Ovary (tissue), 9 donors: ENCODE measurements around the gene PARD3. TPM values are rescaled to one million over a fixed set of nuclear protein-coding genes. Genes with fewer than 3 reads are reported as not detected.

Source experiments
- DNase-seq, 5 donors: peaks; one replicate each; pipeline ENCODE4 v3.0.0-alpha.2; 2019 to 2020
- H3K27ac ChIP-seq, 2 donors: fragments of 200-600 bp; one replicate each; pipeline versions ENCODE4 v1.5.1 to v1.8.0; 2019 to 2022
- H3K27me3 ChIP-seq: fragments of 200-600 bp; one replicate; pipeline ENCODE4 v1.8.0; 2022
- H3K36me3 ChIP-seq: fragments of 200-600 bp; sonication (generic); one replicate; pipeline ENCODE4 v1.5.1; 2019
- H3K4me1 ChIP-seq: one replicate; pipeline ENCODE4 v1.8.1; 2013; ENCODE audit warnings: mild to moderate bottlenecking, moderate library complexity; ENCODE audit not compliant: insufficient read depth
- H3K4me3 ChIP-seq: fragments of 200-600 bp; sonication (generic); one replicate; pipeline ENCODE4 v1.5.1; 2017
- H3K9me3 ChIP-seq, 2 donors: fragments of 200-600 bp in 1 of 2; sonication (generic) in 1 of 2; one replicate each; pipeline versions ENCODE4 v1.5.1 to v1.8.1; 2013 to 2019; ENCODE audit warnings: mild to moderate bottlenecking in 1 of 2, moderate library complexity in 1 of 2
- CTCF ChIP-seq, 3 donors: fragments of 450-650 bp in 2 of 3; fragments of 200-600 bp in 1 of 3; IDR thresholded peaks; one replicate each; pipeline versions ENCODE4 v1.5.1 to v1.8.0; 2016 to 2022; ENCODE audit warnings: antibody characterized with exemption in 3 of 3, mild to moderate bottlenecking in 1 of 3
- EP300 ChIP-seq: sonication (generic); formaldehyde crosslinking; IDR thresholded peaks from one replicate; pipeline ENCODE4 v1.6.1; 2017; ENCODE audit warnings: antibody characterized with exemption
- POLR2A ChIP-seq: fragments of 450-650 bp; IDR thresholded peaks from one replicate; pipeline ENCODE4 v1.6.1; 2017; ENCODE audit warnings: antibody characterized with exemption, mild to moderate bottlenecking, moderate library complexity
- WGBS, 3 donors: extraction: QIAGEN DNeasy Blood & Tissue Kit in 1 of 3; methylation state at CpG; one replicate each; pipeline versions ENCODE4 v1.1.5 to v1.1.7; 2013 to 2017; 5-methylcytosine and 5-hydroxymethylcytosine counted together
- intact Hi-C, 4 donors: fragments of 100-400 bp; cut with DNase I; formaldehyde crosslinking; loops; one replicate each; pipeline versions ENCODE4 v1.11.0 to v1.15.1; 2022 to 2023
- polyA plus RNA-seq, 2 donors: library from polyadenylated mRNA; stranded (reverse); fragments of 200-250 nt in 1 of 2; fragments of 350-450 nt in 1 of 2; fragmentation: Illumina TruSeq in 1 of 2; extraction: RNeasy Lipid Tissue Mini Kit (QIAGEN cat#74804) in 1 of 2; gene quantifications; one replicate each; pipeline ENCODE4 v1.2.3, GENCODE V29; 2013 to 2014
- total RNA-seq, 7 donors: library from RNA; depleted of rRNA in 2 of 7; stranded (reverse); fragments of >200 nt in 2 of 7; fragmentation: NEBNext Ultra II Directional in 3 of 7; extraction: Animal tissue kit (Norgen Biotek cat#: 25700) in 3 of 7; gene quantifications; one replicate each; pipeline versions ENCODE4 v1.1.0 to v1.2.4, GENCODE V29; 2016 to 2023
- donor health status: DM: no; HTN: no; CAD: no; lungs with moderate emphysema.
- donor health status: DM: no; HTN: no; CAD: no.
- donor health status: Bipolar disorder and iron deficiency.
- donor health status: DM: yes; HTN: yes; CAD: no.
- donor health status: DM: no; HTN: no; CAD: no.
- donor health status: DM: yes; HTN: yes; CAD: no.

PARD3 gene
- total and polyA plus RNA-seq, 9 donors = 31.8 to 92.3 (median 67.1) TPM

- 85 to 92% (median 87%) methylated on average over 6 of the region's 6 CpGs for WGBS, 3 donors
- Histone ChIP-seq H3K27me3 (no peaks in the 10 kb centered on the region), H3K9me3 (no peaks in the 10 kb centered on the region), H3K4me1 (no peaks in the 10 kb centered on the region), H3K27ac (no peak overlapping the region), H3K36me3 (no peaks in the 10 kb centered on the region), H3K4me3 (no peak overlapping the region)
- no peak for DNase-seq
- intact Hi-C loops = no loop called here
- no peak for TF ChIP-seq EP300
- no peak for TF ChIP-seq POLR2A
- TF ChIP-seq CTCF (IDR thresholded peaks at IDR 0.05) = no peak
These were observed 6.8 kb upstream of the PARD3 start for GRCh38 chr10:34821587-34822585.

GRCh38 chr10:34817586-34817985 is 2.5 kb upstream of the PARD3 start:
- Histone ChIP-seq H3K4me3 (no peak overlapping the region), H3K9me3 (no peaks in the 10 kb centered on the region), H3K4me1 (peaks cover 4% of the 10 kb centered on the region), H3K36me3 (no peaks in the 10 kb centered on the region), H3K27ac (no peak overlapping the region), H3K27me3 (no peaks in the 10 kb centered on the region)
- no peak for TF ChIP-seq EP300
- TF ChIP-seq CTCF (IDR thresholded peaks at IDR 0.05) = no peak
- no peak for TF ChIP-seq POLR2A
- DNase-seq = no peak
- 90 to 97% (median 92%) methylated on average over 3 of the region's 3 CpGs for WGBS, 3 donors
- intact Hi-C loops = loop anchor here (10.0 kb wide), 3 partner anchors 83 to 153 kb away; no protein-coding TSS in a partner anchor

GRCh38 chr10:34817054-34817453 is 2.0 kb upstream of the PARD3 start:
- Histone ChIP-seq H3K4me3 (no peak overlapping the region), H3K9me3 (no peaks in the 10 kb centered on the region), H3K27me3 (no peaks in the 10 kb centered on the region), H3K36me3 (no peaks in the 10 kb centered on the region), H3K4me1 (peaks cover 5% of the 10 kb centered on the region), H3K27ac (no peak overlapping the region)
- TF ChIP-seq CTCF (IDR thresholded peaks at IDR 0.05) = no peak
- TF ChIP-seq EP300 = no peak
- TF ChIP-seq POLR2A = no peak
- intact Hi-C loops = loop anchor here (10.0 kb wide), 3 partner anchors 82 to 152 kb away; no protein-coding TSS in a partner anchor
- DNase-seq = no peak
- WGBS, 3 donors = 96 to 97% (median 97%) methylated on average over 16 of the region's 16 CpGs

GRCh38 chr10:34816501-34817002 is 1.5 kb upstream of the PARD3 start:
- TF ChIP-seq EP300 (no peak), POLR2A (no peak), CTCF (IDR thresholded peaks at IDR 0.05) (no peak)
- 4 to 6% (median 4%) methylated on average over 10 of the region's 10 CpGs for WGBS, 3 donors
- peaks cover 7% of the 10 kb centered on the region for H3K4me1 ChIP-seq
- no peaks in the 10 kb centered on the region for H3K9me3 ChIP-seq
- H3K27ac ChIP-seq = no peak overlapping the region
- H3K36me3 ChIP-seq = no peaks in the 10 kb centered on the region
- peak; percentile 33 to 53 (median 43) for DNase-seq
- H3K4me3 ChIP-seq = peak overlapping the region; percentile 67
- intact Hi-C loops = loop anchor here (10.0 kb wide), 3 partner anchors 82 to 152 kb away; no protein-coding TSS in a partner anchor
- H3K27me3 ChIP-seq = no peaks in the 10 kb centered on the region
